GM18861 (cell line): Measurements from ENCODE around the gene CRB3.
"Not testable (repeated sequence)": the region's sequence is repeated elsewhere in the genome, so short reads cannot be mapped to it uniquely, and the experiment has no call there.

Experiments used
- ATAC-seq: cut with Tn5 transposase; IDR thresholded peaks from one replicate; pipeline ENCODE4 v1.9.1; 2021; ENCODE audit not compliant: unreplicated experiment

The CRB3 gene

GRCh38 chr19:6464070-6464873 lies at the start of gene CRB3:
Gene CRB3, plus strand, starts transcription at chr19:6464271. Its CDS starts 431 bp downstream, at chr19:6464702.
- no peak for ATAC-seq

- no peak for ATAC-seq
Measured at GRCh38 chr19:6414793-6415590, 49.1 kb upstream of the CRB3 start.

- no peak for ATAC-seq
Measured at GRCh38 chr19:6415591-6416190, 48.4 kb upstream of the CRB3 start.

GRCh38 chr19:6416658-6417405 lies 47.2 kb upstream of the CRB3 start:
- ATAC-seq: no peak

GRCh38 chr19:6417713-6418561 lies 46.1 kb upstream of the CRB3 start:
- no peak for ATAC-seq

GRCh38 chr19:6418562-6418932 lies 45.5 kb upstream of the CRB3 start:
- ATAC-seq: no peak

GRCh38 chr19:6421075-6422014 lies 42.7 kb upstream of the CRB3 start:
- no peak for ATAC-seq

GRCh38 chr19:6423499-6424194 lies 40.4 kb upstream of the CRB3 start:
- no peak for ATAC-seq

GRCh38 chr19:6424195-6424938 lies 39.7 kb upstream of the CRB3 start, which contains the start of gene KHSRP:
Gene KHSRP, minus strand, starts transcription at chr19:6424811. Its CDS starts 110 bp downstream, at chr19:6424701.
- no peak for ATAC-seq

- peak; percentile 80 for ATAC-seq
Measured at GRCh38 chr19:6424939-6425731, 38.9 kb upstream of the CRB3 start.

GRCh38 chr19:6425732-6426620 lies 38.1 kb upstream of the CRB3 start:
- ATAC-seq: no peak

- ATAC-seq: no peak
Measured at GRCh38 chr19:6427131-6427530, 36.9 kb upstream of the CRB3 start.

- not testable (repeated sequence) for ATAC-seq
Measured at GRCh38 chr19:6428692-6429418, 35.2 kb upstream of the CRB3 start.

GRCh38 chr19:6429419-6430221 lies 34.5 kb upstream of the CRB3 start:
- ATAC-seq: no peak
